ENCODE results near the gene TEX12.

- no peak for TF ChIP-seq CTCF (IDR thresholded peaks at IDR 0.05; ENCODE audit: low read length)
- no peak for TF ChIP-seq EZH2 (IDR thresholded peaks at IDR 0.05; ENCODE audit: borderline replicate concordance, low read length)
Measured at GRCh38 chr11:112196519-112197087, 29.4 kb downstream of the TEX12 start.

Data from OCI-LY1 (cell line).